Osteoblast (primary cell): ENCODE measurements around the gene ATG16L2. TPM values are rescaled to one million over a fixed set of nuclear protein-coding genes. Genes with fewer than 3 reads are reported as not detected.
A peak's percentile ranks its signal among the peaks of the same experiment; 100 is the strongest.
"Not testable (repeated sequence)": the region's sequence is repeated elsewhere in the genome, so short reads cannot be mapped to it uniquely, and the experiment has no call there.

Experiments used
- DNase-seq: peaks from one replicate; pipeline ENCODE4 v3.0.0; 2011; ENCODE audit warnings: low spot score, mixed read lengths; ENCODE audit not compliant: insufficient read length; ENCODE audit errors: missing footprints
- H2AFZ ChIP-seq: 2 replicates; pipeline ENCODE4 v1.6.0; 2011; ENCODE audit warnings: mild to moderate bottlenecking, low read length
- H3K27ac ChIP-seq: 2 replicates; pipeline ENCODE4 v1.5.1; 2011; ENCODE audit warnings: mild to moderate bottlenecking, low read depth, low read length, moderate library complexity
- H3K27me3 ChIP-seq: 2 replicates; pipeline ENCODE4 v1.6.0; 2012; ENCODE audit warnings: mild to moderate bottlenecking, control low read depth, inconsistent platforms, low read length, moderate library complexity; ENCODE audit not compliant: insufficient read depth
- H3K36me3 ChIP-seq: 2 replicates; pipeline ENCODE4 v1.5.1; 2011; ENCODE audit warnings: mild to moderate bottlenecking, low read length, control low read depth, moderate library complexity; ENCODE audit not compliant: insufficient read depth
- H3K4me1 ChIP-seq: 2 replicates; pipeline ENCODE4 v1.5.1; 2011; ENCODE audit warnings: mild to moderate bottlenecking, low read length, control low read depth, moderate library complexity; ENCODE audit not compliant: insufficient read depth
- H3K4me2 ChIP-seq: 2 replicates; pipeline ENCODE4 v1.6.0; 2011; ENCODE audit warnings: mild to moderate bottlenecking, low read length; ENCODE audit not compliant: insufficient read depth
- H3K4me3 ChIP-seq: fragments of 200-600 bp; sonication (generic); 3 replicates; pipeline ENCODE4 v1.5.1; 2012; ENCODE audit warnings: mild to moderate bottlenecking, low read length, inconsistent platforms; ENCODE audit not compliant: insufficient read depth
- H3K79me2 ChIP-seq: 2 replicates; pipeline ENCODE4 v1.6.0; 2012; ENCODE audit warnings: mild to moderate bottlenecking, low read length, control low read depth, inconsistent platforms; ENCODE audit not compliant: insufficient read depth
- H3K9me3 ChIP-seq: 2 replicates; pipeline ENCODE4 v1.5.1; 2011; ENCODE audit warnings: low read depth, low read length, control low read depth
- H4K20me1 ChIP-seq: 2 replicates; pipeline ENCODE4 v1.6.0; 2012; ENCODE audit warnings: mild to moderate bottlenecking, low read length, control low read depth; ENCODE audit not compliant: insufficient read depth
- CTCF ChIP-seq: IDR thresholded peaks from 2 replicates; pipeline ENCODE4 v1.5.1; 2011; ENCODE audit warnings: mild to moderate bottlenecking, low read depth, low read length, moderate library complexity; ENCODE audit errors: extremely low read depth
- total RNA-seq: library from RNA; depleted of rRNA; stranded (reverse); fragments of >200 nt; gene quantifications from 2 replicates; pipeline ENCODE4 v1.2.3, GENCODE V29; 2012

Gene ATG16L2
- total RNA-seq, 1 donor, result 11.9 TPM

DNA sequence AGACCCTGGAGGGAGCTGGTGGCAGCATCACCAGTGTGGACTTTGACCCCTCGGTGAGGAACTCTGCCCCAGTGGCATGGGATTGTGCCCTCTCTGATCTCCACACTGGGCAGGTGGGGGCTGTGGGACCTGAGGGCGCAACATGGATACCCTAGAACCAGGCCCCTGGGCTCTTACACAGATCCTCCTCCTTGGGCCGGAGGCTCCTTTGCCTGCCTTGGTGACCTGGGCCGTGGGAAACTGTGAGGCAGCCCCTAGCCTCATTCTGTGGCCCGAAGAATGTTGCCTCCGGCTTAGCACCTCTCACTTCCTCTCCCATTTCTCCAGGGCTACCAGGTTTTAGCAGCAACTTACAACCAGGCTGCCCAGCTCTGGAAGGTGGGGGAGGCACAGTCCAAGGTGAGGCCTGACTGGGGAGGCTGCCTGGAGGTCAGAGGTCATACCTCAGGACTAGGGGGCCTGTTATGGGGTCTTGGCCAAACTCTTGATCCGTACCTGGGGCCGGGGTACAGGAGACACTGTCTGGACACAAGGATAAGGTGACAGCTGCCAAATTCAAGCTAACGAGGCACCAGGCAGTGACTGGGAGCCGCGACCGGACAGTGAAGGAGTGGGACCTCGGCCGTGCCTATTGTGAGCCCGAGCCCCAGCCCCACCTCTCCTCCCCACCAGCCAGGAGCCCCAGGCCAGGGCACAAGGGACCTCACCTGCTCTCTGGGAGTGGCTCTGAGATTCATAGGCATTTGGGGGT is 12.2 kb downstream of the ATG16L2 start:
- Histone ChIP-seq H2AFZ (no peak overlapping the region), H4K20me1 (peaks cover 3% of the 10 kb centered on the region), H3K79me2 (no peaks in the 10 kb centered on the region), H3K9me3 (no peaks in the 10 kb centered on the region), H3K27me3 (no peaks in the 10 kb centered on the region), H3K27ac (no peak overlapping the region), H3K36me3 (peaks cover 6% of the 10 kb centered on the region), H3K4me1 (peaks cover 19% of the 10 kb centered on the region), H3K4me3 (no peak overlapping the region), H3K4me2 (no peak overlapping the region)
- DNase-seq, result peak; percentile 61
- no peak for TF ChIP-seq CTCF

DNA sequence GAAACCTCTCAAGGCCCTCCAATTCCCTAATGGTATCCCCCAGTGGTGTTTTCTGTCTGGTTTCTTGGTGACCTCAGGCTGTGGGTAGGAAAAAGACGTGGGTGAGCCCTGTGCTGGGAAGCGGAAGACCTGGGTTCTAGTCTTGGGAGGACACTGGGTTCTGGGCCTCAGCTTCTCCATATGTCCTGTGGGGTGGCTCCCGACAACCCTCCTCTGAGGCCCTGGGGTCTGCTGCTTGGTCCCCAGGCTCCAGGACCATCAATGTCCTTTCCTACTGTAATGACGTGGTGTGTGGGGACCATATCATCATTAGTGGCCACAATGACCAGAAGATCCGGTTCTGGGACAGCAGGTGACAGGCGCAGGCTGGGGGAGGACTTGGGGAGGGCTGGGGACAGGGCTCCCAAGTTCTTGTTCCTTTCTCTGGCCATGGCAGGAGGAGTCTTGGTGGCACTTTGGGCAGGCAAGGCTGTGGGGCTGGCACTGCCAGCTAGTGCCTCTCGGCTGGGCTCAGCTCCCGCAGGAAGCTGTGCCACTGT is 12.8 kb downstream of the ATG16L2 start:
- no peak overlapping the region for H3K27ac ChIP-seq
- no peaks in the 10 kb centered on the region for H3K27me3 ChIP-seq
- H3K4me2 ChIP-seq, result no peak overlapping the region
- no peak overlapping the region for H3K4me3 ChIP-seq
- TF ChIP-seq CTCF, result no peak
- peaks cover 3% of the 10 kb centered on the region for H4K20me1 ChIP-seq
- DNase-seq, result peak; percentile 8
- H3K79me2 ChIP-seq, result no peaks in the 10 kb centered on the region
- no peak overlapping the region for H2AFZ ChIP-seq
- no peaks in the 10 kb centered on the region for H3K9me3 ChIP-seq
- peaks cover 19% of the 10 kb centered on the region for H3K4me1 ChIP-seq
- H3K36me3 ChIP-seq, result peaks cover 9% of the 10 kb centered on the region

DNA sequence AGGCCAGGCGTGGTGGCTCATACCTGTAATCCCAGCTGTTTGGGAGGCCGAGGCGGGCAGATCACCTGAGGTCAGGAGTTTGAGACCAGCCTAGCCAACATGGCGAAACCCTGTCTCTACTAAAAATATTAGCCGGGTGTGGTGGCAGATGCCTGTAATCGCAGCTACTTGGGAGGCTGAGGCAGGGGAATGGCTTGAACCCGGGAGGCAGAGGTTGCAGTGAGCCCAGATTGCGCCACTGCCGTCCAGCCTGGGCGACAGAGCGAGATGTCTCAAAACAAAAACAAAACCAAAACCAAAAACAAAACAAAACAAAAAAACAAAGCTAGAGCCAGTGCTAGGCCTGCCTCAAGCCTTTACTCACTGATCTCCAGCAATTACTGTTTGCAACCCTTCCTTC is 13.4 kb downstream of the ATG16L2 start:
- H3K4me3 ChIP-seq, H3K79me2 ChIP-seq, H2AFZ ChIP-seq, H3K27me3 ChIP-seq, H4K20me1 ChIP-seq, H3K9me3 ChIP-seq, DNase-seq, H3K36me3 ChIP-seq: not testable (repeated sequence)
- peaks cover 15% of the 10 kb centered on the region for H3K4me1 ChIP-seq
- H3K4me2 ChIP-seq, result peak overlapping the region; percentile 69
- H3K27ac ChIP-seq, result peak overlapping the region; percentile 45

DNA sequence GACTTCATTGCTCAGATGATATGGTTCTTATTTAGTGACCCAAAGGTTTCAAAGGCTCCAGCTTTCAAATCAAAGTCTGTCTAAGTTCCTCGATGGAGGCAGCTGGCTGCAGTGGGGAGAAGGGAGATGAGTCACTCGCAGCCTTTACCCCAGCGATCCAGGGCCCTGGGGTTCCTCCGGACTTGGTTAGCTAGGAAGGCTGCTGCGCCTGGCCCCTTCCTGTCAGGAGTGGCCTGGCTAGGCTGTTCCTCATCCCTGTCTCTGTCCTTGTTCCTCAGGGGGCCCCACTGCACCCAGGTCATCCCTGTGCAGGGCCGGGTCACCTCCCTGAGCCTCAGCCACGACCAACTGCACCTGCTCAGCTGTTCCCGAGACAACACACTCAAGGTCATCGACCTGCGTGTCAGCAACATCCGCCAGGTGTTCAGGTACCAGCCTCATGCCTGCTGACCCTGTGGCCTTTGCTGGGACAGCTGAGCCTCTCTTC is 13.9 kb downstream of the ATG16L2 start:
- peaks cover 15% of the 10 kb centered on the region for H3K4me1 ChIP-seq
- no peak for TF ChIP-seq CTCF
- H3K4me2 ChIP-seq, result peak overlapping the region; percentile 69
- peaks cover 3% of the 10 kb centered on the region for H4K20me1 ChIP-seq
- no peaks in the 10 kb centered on the region for H3K79me2 ChIP-seq
- H3K9me3 ChIP-seq, result no peaks in the 10 kb centered on the region
- H3K27ac ChIP-seq, result peak overlapping the region; percentile 45
- H2AFZ ChIP-seq, result no peak overlapping the region
- H3K36me3 ChIP-seq, result peaks cover 14% of the 10 kb centered on the region
- H3K4me3 ChIP-seq, result no peak overlapping the region
- DNase-seq, result peak; percentile 96
- H3K27me3 ChIP-seq, result no peaks in the 10 kb centered on the region
